HepG2 (cell line): ENCODE results near the gene ZNF548. TPM values are rescaled to one million over a fixed set of nuclear protein-coding genes. Genes with fewer than 3 reads are reported as not detected.
A peak's percentile ranks its signal among the peaks of the same experiment; 100 is the strongest.

ENCODE experiments used
- AGO1 ChIP-seq: fragments of 200-400 bp; formaldehyde crosslinking; IDR thresholded peaks from 2 replicates; pipeline ENCODE4 v1.6.1; 2017; ENCODE audit warnings: mild to moderate bottlenecking, low read depth, low read length, moderate library complexity; ENCODE audit not compliant: poor library complexity, severe bottlenecking
- ATF7 ChIP-seq, 2 experiments: fragments of 450-650 bp in 1 of 2; sonication (generic) in 1 of 2; formaldehyde crosslinking in 1 of 2; IDR thresholded peaks; 2 replicates each; pipeline versions ENCODE4 v1.4.0 to v1.6.1; 2016 to 2020; ENCODE audit warnings: antibody characterized with exemption in 1 of 2, mild to moderate bottlenecking in 1 of 2, missing genetic modification reagents in 1 of 2
- CAMTA2 ChIP-seq: sonication (generic); formaldehyde crosslinking; IDR thresholded peaks from 2 replicates; pipeline ENCODE4 v1.4.0; 2020; ENCODE audit warnings: mild to moderate bottlenecking, missing genetic modification reagents, borderline replicate concordance
- CBX5 ChIP-seq: sonication (generic); formaldehyde crosslinking; IDR thresholded peaks from 2 replicates; pipeline ENCODE4 v1.4.0; 2020; ENCODE audit warnings: missing genetic modification reagents, borderline replicate concordance
- KDM3A ChIP-seq: IDR thresholded peaks from 2 replicates; pipeline ENCODE4 v1.6.1; 2018; ENCODE audit warnings: low read depth, missing compliant biosample characterization
- NR2F6 ChIP-seq, 2 experiments: IDR thresholded peaks; 2 replicates each; pipeline ENCODE4 v1.6.1; 2016; ENCODE audit warnings: antibody characterized with exemption in 1 of 2, mild to moderate bottlenecking in 1 of 2
- SKI ChIP-seq: fragments of 450-650 bp; IDR thresholded peaks from one replicate; pipeline ENCODE4 v1.6.1; 2018; ENCODE audit warnings: mild to moderate bottlenecking; ENCODE audit not compliant: partially characterized antibody
- TCF7 ChIP-seq: sonication (generic); IDR thresholded peaks from 2 replicates; pipeline ENCODE4 v1.6.1; 2016; ENCODE audit warnings: antibody characterized with exemption, low read depth
- TEAD2 ChIP-seq: sonication (generic); formaldehyde crosslinking; IDR thresholded peaks from 2 replicates; pipeline ENCODE4 v1.9.0; 2021; ENCODE audit warnings: missing genetic modification reagents
- ZNF180 ChIP-seq: sonication (generic); formaldehyde crosslinking; IDR thresholded peaks from 2 replicates; pipeline ENCODE4 v1.4.0; 2020; ENCODE audit warnings: low read depth, missing genetic modification reagents, borderline replicate concordance
- ZNF20 ChIP-seq: sonication (generic); formaldehyde crosslinking; IDR thresholded peaks from 2 replicates; pipeline ENCODE4 v1.4.0; 2020; ENCODE audit warnings: mild to moderate bottlenecking, moderate library complexity, missing genetic modification reagents
- ZNF441 ChIP-seq: sonication (generic); formaldehyde crosslinking; IDR thresholded peaks from 2 replicates; pipeline ENCODE4 v1.7.0; 2021; ENCODE audit warnings: missing genetic modification reagents, borderline replicate concordance
- ZNF557 ChIP-seq: sonication (generic); formaldehyde crosslinking; IDR thresholded peaks from 2 replicates; pipeline ENCODE4 v1.4.0; 2020; ENCODE audit warnings: missing genetic modification reagents
- ZSCAN22 ChIP-seq: sonication (generic); formaldehyde crosslinking; IDR thresholded peaks from 2 replicates; pipeline ENCODE4 v1.4.0; 2020; ENCODE audit warnings: mild to moderate bottlenecking, missing genetic modification reagents
- polyA plus RNA-seq, 8 experiments: library from polyadenylated mRNA; depleted of rRNA in 3 of 8; stranded (reverse) in 7 of 8; unstranded in 1 of 8; fragments of >200 nt; fragmentation: Illumina TruSeq in 4 of 8; extraction: Trizol in 4 of 8; gene quantifications; 2 replicates each; pipeline versions ENCODE4 v1.2.1 to v1.2.3, GENCODE V29; 2011 to 2016; ENCODE audit warnings: low read depth in 4 of 8, missing spikeins in 1 of 8, mixed read lengths in 1 of 8; ENCODE audit not compliant: insufficient read depth in 1 of 8
- total RNA-seq, 5 experiments: library from RNA; depleted of rRNA; stranded (reverse); fragments of >200 nt; fragmentation: Illumina TruSeq; extraction: Trizol; gene quantifications; 2 replicates each; pipeline ENCODE4 v1.2.3, GENCODE V29; 2016; ENCODE audit warnings: low read depth in 1 of 5
- TF ChIP-seq, protein P1 (sequence below): sonication (generic); formaldehyde crosslinking; IDR thresholded peaks from 2 replicates; pipeline ENCODE4 v1.5.1; 2020; ENCODE audit warnings: mild to moderate bottlenecking, missing genetic modification reagents
- TF ChIP-seq, protein P2 (sequence below): sonication (generic); formaldehyde crosslinking; IDR thresholded peaks from 2 replicates; pipeline ENCODE4 v1.5.0; 2020; ENCODE audit warnings: mild to moderate bottlenecking, missing genetic modification reagents
- TF ChIP-seq, protein P3 (sequence below): sonication (generic); formaldehyde crosslinking; IDR thresholded peaks from 2 replicates; pipeline ENCODE4 v1.8.0; 2022; ENCODE audit warnings: missing genetic modification reagents, low read depth, mild to moderate bottlenecking, borderline replicate concordance
- TF ChIP-seq, protein P4 (sequence below): sonication (generic); formaldehyde crosslinking; IDR thresholded peaks from 2 replicates; pipeline ENCODE4 v1.4.0; 2020; ENCODE audit warnings: mild to moderate bottlenecking, missing genetic modification reagents

Gene ZNF548
- total and polyA plus RNA-seq, 2 of the 13 experiments (the other 11 are each of a cell fraction or from before 2014, with no cell fraction given) = 19.6 to 24.9 TPM

DNA sequence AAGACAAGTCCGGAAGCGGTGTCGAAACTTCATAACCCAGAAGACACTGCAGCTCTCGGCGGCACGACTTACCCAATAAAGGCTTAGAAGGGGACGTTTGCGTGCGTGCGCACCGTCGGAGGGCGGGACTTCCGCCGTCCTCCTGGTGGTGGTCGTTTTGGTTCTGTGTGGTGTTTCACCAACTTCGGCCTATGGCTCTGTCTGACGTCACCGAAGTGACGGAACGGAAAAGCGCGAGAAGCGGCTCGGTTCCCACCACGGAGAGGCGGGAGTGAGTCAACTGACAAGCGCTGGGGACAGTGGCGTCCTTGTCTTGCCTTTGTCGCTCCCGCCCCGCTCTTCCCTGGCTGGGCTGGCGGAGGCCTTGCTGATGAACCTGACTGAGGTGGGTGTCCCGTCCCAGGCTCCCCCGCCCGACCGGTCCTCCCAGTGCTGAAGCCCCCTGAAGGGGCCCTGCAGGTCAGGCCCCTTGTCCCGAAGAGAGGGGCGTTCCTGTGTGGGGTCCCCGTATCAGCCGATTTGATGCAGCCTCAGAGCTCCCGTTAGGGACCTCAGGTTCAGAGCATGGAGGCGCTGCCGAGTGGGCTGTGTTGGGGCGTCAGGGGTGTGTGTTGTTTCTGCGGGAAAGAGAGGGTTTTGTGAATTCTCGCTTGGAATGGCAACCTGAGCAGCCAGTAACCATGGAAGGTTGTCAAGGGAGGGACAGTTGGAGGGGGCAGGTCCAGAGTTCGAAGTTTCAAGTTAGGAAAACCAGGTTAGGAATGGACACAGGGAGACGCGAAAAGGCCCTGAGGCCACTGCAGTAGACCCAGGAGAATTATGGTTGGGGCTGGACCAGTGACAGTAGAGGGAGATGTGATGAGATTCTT is at the start of gene ZNF548 (continued):
- peak; percentile 96 for TF ChIP-seq ATF7 (IDR thresholded peaks at IDR 0.05)
- peak; percentile 89 for TF ChIP-seq ATF7 (CRISPR knock-in tag; IDR thresholded peaks at IDR 0.05)
- TF ChIP-seq TCF7 = no peak
- no peak for TF ChIP-seq ZNF557
- TF ChIP-seq, protein P1, sequence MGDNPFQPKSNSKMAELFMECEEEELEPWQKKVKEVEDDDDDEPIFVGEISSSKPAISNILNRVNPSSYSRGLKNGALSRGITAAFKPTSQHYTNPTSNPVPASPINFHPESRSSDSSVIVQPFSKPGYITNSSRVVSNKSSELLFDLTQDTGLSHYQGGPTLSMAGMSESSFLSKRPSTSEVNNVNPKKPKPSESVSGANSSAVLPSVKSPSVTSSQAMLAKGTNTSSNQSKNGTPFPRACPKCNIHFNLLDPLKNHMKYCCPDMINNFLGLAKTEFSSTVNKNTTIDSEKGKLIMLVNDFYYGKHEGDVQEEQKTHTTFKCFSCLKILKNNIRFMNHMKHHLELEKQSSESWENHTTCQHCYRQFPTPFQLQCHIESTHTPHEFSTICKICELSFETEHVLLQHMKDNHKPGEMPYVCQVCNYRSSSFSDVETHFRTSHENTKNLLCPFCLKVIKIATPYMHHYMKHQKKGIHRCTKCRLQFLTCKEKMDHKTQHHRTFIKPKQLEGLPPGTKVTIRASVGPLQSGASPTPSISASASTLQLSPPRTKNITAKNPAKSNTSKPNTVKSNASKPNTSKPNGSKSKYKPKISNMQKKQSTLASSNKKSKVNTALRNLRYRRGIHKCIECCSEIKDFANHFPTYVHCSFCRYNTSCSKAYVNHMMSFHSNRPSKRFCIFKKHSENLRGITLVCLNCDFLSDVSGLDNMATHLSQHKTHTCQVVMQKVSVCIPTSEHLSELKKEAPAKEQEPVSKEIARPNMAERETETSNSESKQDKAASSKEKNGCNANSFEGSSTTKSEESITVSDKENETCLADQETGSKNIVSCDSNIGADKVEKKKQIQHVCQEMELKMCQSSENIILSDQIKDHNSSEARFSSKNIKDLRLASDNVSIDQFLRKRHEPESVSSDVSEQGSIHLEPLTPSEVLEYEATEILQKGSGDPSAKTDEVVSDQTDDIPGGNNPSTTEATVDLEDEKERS = peak; percentile 87
- no peak for TF ChIP-seq SKI
- TF ChIP-seq, protein P2, sequence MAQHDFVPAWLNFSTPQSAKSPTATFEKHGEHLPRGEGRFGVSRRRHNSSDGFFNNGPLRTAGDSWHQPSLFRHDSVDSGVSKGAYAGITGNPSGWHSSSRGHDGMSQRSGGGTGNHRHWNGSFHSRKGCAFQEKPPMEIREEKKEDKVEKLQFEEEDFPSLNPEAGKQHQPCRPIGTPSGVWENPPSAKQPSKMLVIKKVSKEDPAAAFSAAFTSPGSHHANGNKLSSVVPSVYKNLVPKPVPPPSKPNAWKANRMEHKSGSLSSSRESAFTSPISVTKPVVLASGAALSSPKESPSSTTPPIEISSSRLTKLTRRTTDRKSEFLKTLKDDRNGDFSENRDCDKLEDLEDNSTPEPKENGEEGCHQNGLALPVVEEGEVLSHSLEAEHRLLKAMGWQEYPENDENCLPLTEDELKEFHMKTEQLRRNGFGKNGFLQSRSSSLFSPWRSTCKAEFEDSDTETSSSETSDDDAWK (CRISPR knock-in tag) = no peak
- TF ChIP-seq TEAD2 = no peak
- TF ChIP-seq NR2F6 (IDR thresholded peaks at IDR 0.05) = no peak
- TF ChIP-seq NR2F6 (CRISPR knock-in tag; IDR thresholded peaks at IDR 0.05) = peak; percentile 31; the same call in 1 of the 2 replicates
- no peak for TF ChIP-seq KDM3A (CRISPR knock-in tag)
- no peak for TF ChIP-seq CAMTA2 (CRISPR knock-in tag)
- TF ChIP-seq ZNF20 (CRISPR knock-in tag) = no peak
- TF ChIP-seq ZNF180 = no peak
- TF ChIP-seq CBX5 (CRISPR knock-in tag) = no peak
- no peak for TF ChIP-seq ZNF441
- TF ChIP-seq AGO1 = peak; percentile 74
- TF ChIP-seq, protein P3, sequence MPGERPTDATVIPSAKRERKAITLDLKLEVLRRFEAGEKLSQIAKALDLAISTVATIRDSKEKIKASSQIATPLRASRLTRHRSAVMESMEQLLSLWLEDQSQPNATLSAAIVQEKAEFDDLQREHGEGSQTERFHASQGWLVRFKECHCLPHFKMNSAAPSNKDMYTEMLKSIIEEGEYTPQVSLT (CRISPR knock-in tag) = no peak
- no peak for TF ChIP-seq ZSCAN22
- TF ChIP-seq, protein P4, sequence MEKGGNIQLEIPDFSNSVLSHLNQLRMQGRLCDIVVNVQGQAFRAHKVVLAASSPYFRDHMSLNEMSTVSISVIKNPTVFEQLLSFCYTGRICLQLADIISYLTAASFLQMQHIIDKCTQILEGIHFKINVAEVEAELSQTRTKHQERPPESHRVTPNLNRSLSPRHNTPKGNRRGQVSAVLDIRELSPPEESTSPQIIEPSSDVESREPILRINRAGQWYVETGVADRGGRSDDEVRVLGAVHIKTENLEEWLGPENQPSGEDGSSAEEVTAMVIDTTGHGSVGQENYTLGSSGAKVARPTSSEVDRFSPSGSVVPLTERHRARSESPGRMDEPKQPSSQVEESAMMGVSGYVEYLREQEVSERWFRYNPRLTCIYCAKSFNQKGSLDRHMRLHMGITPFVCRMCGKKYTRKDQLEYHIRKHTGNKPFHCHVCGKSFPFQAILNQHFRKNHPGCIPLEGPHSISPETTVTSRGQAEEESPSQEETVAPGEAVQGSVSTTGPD (CRISPR knock-in tag) = peak; percentile 99
